ENCODE measurements around the gene ZDHHC3. TPM values are rescaled to one million over a fixed set of nuclear protein-coding genes. Genes with fewer than 3 reads are reported as not detected.

ZDHHC3 gene
- total RNA-seq, 2 donors from 2014 or later, result 63.7 to 69.7 TPM

DNA sequence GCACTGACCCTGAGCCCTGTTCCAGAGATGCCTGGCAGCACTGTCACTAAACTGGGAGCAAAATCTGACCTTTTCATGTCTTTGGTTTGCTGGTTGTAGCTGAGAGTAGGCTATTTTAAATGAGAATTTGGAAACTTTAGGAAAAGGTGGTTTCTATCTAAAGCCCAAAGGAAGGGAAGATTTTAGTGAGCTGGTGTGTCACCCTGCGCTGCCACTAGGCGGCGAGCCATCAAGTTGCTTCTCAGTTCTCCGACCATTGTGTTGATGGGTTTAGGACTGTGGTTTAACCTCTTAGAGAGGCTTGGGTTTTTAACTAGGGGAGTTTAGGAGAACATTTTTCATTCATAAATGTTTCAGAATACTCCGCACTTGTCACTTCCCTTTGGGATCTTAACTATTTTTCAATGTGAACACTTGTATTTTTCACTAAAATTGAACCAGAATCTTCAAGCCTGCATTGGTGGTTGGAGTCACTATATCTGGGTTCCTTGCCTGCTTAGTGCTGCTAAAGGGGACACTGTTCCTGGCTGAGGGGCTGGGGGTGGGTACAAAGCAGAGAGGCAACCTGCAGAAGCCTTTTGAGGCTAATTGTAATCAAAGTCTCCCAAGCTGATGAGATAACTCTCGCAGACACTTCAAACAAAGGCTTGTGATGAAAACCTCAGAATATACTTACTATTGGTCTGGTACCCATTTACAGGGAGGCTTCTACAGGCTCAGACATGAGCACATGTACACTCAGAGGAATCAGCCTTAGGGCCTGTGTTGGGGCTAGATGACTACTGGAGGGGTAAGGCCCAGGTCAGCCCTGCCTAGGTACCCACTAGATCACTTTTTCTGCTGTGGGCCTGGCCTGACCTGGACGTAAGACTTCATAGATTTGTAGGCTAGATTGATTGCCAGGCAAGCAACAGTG, 16.8 kb upstream of the ZDHHC3 start:
- whole genome bisulfite sequencing, 2 experiments (ENCODE audit: insufficient coverage in 1 of 2, insufficient read length in 1 of 2), result 64 to 65% methylated on average over 5 to 7 of the region's 7 CpGs
- Histone ChIP-seq H3K9me3 (ENCODE audit: control insufficient read depth, low read length) (no peaks in the 10 kb centered on the region), H3K27ac (ENCODE audit: low read depth, low read length) (no peak overlapping the region), H3K27me3 (ENCODE audit: control insufficient read depth, insufficient read depth, low read length, poor library complexity, severe bottlenecking) (no peaks in the 10 kb centered on the region), H3K4me3 (ENCODE audit: low read length) (peak overlapping the region; percentile 0), H3K4me1 (ENCODE audit: control insufficient read depth, insufficient read depth, low read length) (peaks cover 7% of the 10 kb centered on the region), H3K9ac (ENCODE audit: extremely low read depth, low read length, poor library complexity, severe bottlenecking) (no peak overlapping the region), H3K36me3 (ENCODE audit: control insufficient read depth, insufficient read depth, low read length) (peaks cover 67% of the 10 kb centered on the region)
- peaks cover 64% of the 10 kb centered on the region for H3K36me3 Mint-ChIP-seq (ENCODE audit: low read depth)
- peak overlapping the region; percentile 49 for H3K27ac Mint-ChIP-seq
- peaks cover 31% of the 10 kb centered on the region for H3K4me1 Mint-ChIP-seq
- TF ChIP-seq, protein P1, sequence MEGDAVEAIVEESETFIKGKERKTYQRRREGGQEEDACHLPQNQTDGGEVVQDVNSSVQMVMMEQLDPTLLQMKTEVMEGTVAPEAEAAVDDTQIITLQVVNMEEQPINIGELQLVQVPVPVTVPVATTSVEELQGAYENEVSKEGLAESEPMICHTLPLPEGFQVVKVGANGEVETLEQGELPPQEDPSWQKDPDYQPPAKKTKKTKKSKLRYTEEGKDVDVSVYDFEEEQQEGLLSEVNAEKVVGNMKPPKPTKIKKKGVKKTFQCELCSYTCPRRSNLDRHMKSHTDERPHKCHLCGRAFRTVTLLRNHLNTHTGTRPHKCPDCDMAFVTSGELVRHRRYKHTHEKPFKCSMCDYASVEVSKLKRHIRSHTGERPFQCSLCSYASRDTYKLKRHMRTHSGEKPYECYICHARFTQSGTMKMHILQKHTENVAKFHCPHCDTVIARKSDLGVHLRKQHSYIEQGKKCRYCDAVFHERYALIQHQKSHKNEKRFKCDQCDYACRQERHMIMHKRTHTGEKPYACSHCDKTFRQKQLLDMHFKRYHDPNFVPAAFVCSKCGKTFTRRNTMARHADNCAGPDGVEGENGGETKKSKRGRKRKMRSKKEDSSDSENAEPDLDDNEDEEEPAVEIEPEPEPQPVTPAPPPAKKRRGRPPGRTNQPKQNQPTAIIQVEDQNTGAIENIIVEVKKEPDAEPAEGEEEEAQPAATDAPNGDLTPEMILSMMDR (conservative IDR thresholded peaks at IDR 0.05), result peak; percentile 95
- H3K9me3 Mint-ChIP-seq, result no peaks in the 10 kb centered on the region
- H3K4me3 Mint-ChIP-seq, result no peak overlapping the region
- DNase-seq, result peak; percentile 74
- no peaks in the 10 kb centered on the region for H3K27me3 Mint-ChIP-seq (ENCODE audit: insufficient read depth)

DNA sequence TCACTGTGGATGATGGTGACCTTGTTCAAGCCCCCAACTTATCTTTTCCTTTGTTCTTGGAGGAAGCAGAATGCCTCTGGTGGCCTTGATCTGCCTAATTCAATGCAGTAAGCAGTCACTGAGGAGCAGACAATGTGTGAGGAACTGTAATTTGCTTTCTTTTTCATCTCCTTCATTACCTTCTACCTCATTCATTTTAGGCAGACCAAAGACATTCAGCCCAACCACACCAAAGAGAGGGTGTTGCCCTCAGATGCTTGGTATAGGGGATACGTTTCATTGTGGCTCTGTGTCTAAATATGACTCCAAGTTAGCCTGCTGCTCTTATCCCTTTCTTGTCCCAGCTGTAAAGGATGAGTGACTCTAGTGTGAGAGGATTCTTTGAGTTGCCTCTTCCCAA, 15.4 kb upstream of the ZDHHC3 start:
- H3K27ac Mint-ChIP-seq, result no peak overlapping the region
- WGBS, 2 experiments (ENCODE audit: insufficient coverage in 1 of 2, insufficient read length in 1 of 2), result 100% methylated on average over 1 of the region's 1 CpG
- no peaks in the 10 kb centered on the region for H3K27me3 ChIP-seq (ENCODE audit: control insufficient read depth, insufficient read depth, low read length, poor library complexity, severe bottlenecking)
- H3K9ac ChIP-seq (ENCODE audit: extremely low read depth, low read length, poor library complexity, severe bottlenecking), result no peak overlapping the region
- H3K4me1 ChIP-seq (ENCODE audit: control insufficient read depth, insufficient read depth, low read length), result peaks cover 7% of the 10 kb centered on the region
- H3K9me3 Mint-ChIP-seq, result peaks cover 7% of the 10 kb centered on the region
- no peak overlapping the region for H3K4me3 ChIP-seq (ENCODE audit: low read length)
- peaks cover 54% of the 10 kb centered on the region for H3K36me3 ChIP-seq (ENCODE audit: control insufficient read depth, insufficient read depth, low read length)
- no peak overlapping the region for H3K4me3 Mint-ChIP-seq
- H3K9me3 ChIP-seq (ENCODE audit: control insufficient read depth, low read length), result peaks cover 4% of the 10 kb centered on the region
- TF ChIP-seq, protein P1 (conservative IDR thresholded peaks at IDR 0.05), result no peak
- no peak for DNase-seq
- H3K27ac ChIP-seq (ENCODE audit: low read depth, low read length), result no peak overlapping the region
- H3K27me3 Mint-ChIP-seq (ENCODE audit: insufficient read depth), result no peaks in the 10 kb centered on the region
- peaks cover 68% of the 10 kb centered on the region for H3K36me3 Mint-ChIP-seq (ENCODE audit: low read depth)
- H3K4me1 Mint-ChIP-seq, result peaks cover 32% of the 10 kb centered on the region

DNA sequence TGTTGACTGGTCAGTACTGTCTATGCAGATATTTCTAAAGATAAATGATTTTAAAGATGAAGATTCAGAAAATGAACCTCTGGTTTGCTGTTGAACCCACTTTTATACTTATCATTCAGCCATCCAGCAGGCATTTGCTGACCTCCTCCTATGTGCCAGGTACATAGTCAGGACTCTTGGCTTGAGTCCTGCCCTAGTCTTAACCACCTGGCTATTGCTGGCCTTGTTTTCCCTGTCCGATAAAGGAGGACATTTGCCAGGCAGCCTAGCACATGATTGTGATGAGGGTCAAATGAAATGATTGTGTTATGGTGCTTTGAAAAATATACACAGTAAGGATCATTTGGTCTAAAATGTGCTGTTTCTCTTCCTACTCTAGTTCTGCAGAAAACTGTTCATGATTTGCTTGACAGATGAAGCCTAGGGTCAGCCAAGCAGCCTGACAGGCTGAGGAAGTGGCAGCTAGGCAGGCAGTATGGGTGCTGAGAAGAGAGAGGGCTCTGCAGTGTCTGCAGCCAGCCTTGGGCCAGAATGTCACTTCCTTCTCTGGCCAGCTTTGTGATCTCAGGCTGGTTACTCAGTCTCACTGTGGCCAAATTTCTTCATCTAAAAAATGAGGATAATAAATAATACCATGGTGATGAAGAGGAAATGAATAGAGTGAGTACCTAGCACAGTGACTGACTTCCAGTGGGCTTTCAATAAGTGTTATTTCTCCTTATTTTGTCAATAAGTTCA, 13.8 kb upstream of the ZDHHC3 start:
- Mint-ChIP-seq H3K9me3 (peaks cover 19% of the 10 kb centered on the region), H3K27ac (no peak overlapping the region), H3K4me1 (peaks cover 32% of the 10 kb centered on the region), H3K36me3 (ENCODE audit: low read depth) (peaks cover 73% of the 10 kb centered on the region), H3K4me3 (no peak overlapping the region), H3K27me3 (ENCODE audit: insufficient read depth) (no peaks in the 10 kb centered on the region)
- TF ChIP-seq, protein P1 (conservative IDR thresholded peaks at IDR 0.05), result no peak
- Histone ChIP-seq H3K36me3 (ENCODE audit: control insufficient read depth, insufficient read depth, low read length) (peaks cover 46% of the 10 kb centered on the region), H3K4me3 (ENCODE audit: low read length) (no peak overlapping the region), H3K27me3 (ENCODE audit: control insufficient read depth, insufficient read depth, low read length, poor library complexity, severe bottlenecking) (no peaks in the 10 kb centered on the region), H3K27ac (ENCODE audit: low read depth, low read length) (no peak overlapping the region), H3K9ac (ENCODE audit: extremely low read depth, low read length, poor library complexity, severe bottlenecking) (no peak overlapping the region), H3K9me3 (ENCODE audit: control insufficient read depth, low read length) (peaks cover 14% of the 10 kb centered on the region), H3K4me1 (ENCODE audit: control insufficient read depth, insufficient read depth, low read length) (peaks cover 7% of the 10 kb centered on the region)
- DNase-seq, result no peak
- 100% methylated on average over 1 of the region's 1 CpG; no CpG with 5 or more reads in 1 of the 2 experiments for WGBS, 2 experiments (ENCODE audit: insufficient coverage in 1 of 2, insufficient read length in 1 of 2)

Data from endodermal cell (in vitro differentiated cells).